Measurements from ENCODE around the gene TUBA8. TPM values are rescaled to one million over a fixed set of nuclear protein-coding genes. Genes with fewer than 3 reads are reported as not detected.
A peak's percentile ranks its signal among the peaks of the same experiment; 100 is the strongest.

TUBA8 gene
- total and polyA plus RNA-seq, 3 experiments from 2014 or later: 1.2 to 1.6 TPM; not detected in 1

DNA sequence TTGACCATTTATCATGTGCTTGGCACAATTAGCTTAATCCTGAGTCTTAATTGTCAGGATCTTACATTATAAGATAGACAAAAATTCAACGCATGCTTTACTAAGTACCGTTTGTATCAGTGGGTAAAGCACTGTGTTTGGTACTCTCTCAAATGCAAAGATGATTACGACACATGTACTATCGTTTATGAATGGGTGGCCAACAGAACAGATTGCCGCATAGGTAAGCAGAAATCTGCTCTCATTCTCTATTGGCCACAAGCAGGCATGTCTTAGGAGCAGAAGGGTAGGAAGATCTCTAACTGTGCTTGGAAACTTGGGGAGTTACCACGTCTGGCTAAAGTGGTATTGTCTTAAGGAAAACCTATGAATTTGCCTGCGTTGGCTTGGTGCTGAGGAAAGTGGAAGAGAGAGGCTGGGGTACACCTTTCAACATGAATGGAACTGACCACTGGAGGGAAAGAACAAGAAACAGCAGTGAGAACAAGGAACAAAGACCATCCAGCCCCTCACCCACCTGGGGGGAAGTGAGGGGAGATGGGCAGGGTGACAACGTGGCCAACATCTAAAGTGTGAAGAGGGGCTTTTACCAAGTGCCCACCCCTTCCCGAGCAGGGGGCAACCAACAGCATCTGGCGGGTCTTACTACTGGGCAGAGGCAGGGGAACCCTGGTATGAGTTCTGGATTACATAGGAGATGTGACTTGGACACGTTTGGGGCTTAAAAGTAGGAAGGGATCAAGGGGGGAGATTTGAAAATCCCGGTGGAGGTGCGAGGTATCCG lies 1.0 kb upstream of the TUBA8 start:
- Histone ChIP-seq H3K9me3 (ENCODE audit: low read length) (no peaks in the 10 kb centered on the region), H3K4me1 (ENCODE audit: insufficient read depth, low read length) (peaks cover 14% of the 10 kb centered on the region), H3K4me3 (ENCODE audit: low read length) (no peak overlapping the region), H3K27ac (ENCODE audit: low read depth, low read length) (no peak overlapping the region), H3K27me3 (ENCODE audit: insufficient read depth, low read length, poor library complexity, severe bottlenecking) (peaks cover 14% of the 10 kb centered on the region), H3K36me3 (ENCODE audit: insufficient read depth, low read length) (no peaks in the 10 kb centered on the region)
- POLR2A ChIA-PET: no interaction called here
- Mint-ChIP-seq H3K4me1 (peaks cover 22 to 31% (median 24%) of the 10 kb centered on the region in 3 donors), H3K9me3 (peaks cover 3 to 15% (median 8%) of the 10 kb centered on the region in 5 donors), H3K4me3 (peak overlapping the region; percentile 25 to 74 (median 40)), H3K27ac (peak overlapping the region in 1 of 8 donors; percentile 79), H3K27me3 (peaks cover 42 to 43% of the 10 kb centered on the region in 2 donors), H3K36me3 (peaks cover 3 to 18% (median 5%) of the 10 kb centered on the region in 3 donors)
- no peak for DNase-seq
- CTCF ChIA-PET: interaction anchor here (1.2 kb wide), 1 partner anchor 16 kb away, joined by 5 read pairs; no protein-coding TSS in a partner anchor

DNA sequence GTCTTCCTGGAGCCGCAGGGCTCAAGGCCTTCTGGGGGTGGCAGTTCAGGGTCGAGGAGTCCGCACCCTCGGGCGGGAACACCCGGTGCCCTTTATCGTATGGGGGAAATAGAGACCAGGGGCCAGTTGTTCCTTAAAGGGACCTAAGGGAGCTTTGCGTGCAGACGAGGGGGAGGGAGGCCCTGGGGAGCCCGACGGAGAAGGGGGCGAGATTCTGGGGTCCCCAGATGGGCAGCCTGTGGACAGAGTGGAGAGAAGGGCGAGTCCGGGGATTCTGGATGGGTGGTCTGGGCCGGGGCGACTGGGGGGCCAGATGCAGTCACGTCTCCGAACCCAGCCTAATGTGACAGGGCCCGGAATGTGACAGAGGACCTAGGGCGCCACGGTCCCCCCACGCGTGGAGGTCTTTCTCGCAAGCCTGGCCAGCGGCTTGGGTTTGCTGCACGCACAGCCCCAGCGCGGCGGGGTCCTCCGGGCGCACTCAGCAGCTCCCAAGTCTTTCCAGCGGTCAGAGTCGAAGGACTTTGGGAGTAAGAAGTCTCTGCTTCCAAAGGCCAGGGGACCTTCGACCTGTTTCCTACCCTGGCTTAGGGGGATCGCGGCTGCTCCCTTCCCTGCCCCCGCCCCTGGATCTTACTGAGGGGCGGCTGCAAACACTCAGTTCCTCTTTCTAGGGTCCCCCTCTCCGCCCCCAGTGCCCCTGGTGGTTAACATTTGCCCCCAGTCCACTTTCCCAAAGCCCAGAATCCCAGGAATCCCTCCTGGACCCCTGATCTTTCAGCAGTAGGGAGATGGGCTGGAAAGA lies 547 bp downstream of the TUBA8 start:
- H3K4me3 ChIP-seq (ENCODE audit: low read length): no peak overlapping the region

DNA sequence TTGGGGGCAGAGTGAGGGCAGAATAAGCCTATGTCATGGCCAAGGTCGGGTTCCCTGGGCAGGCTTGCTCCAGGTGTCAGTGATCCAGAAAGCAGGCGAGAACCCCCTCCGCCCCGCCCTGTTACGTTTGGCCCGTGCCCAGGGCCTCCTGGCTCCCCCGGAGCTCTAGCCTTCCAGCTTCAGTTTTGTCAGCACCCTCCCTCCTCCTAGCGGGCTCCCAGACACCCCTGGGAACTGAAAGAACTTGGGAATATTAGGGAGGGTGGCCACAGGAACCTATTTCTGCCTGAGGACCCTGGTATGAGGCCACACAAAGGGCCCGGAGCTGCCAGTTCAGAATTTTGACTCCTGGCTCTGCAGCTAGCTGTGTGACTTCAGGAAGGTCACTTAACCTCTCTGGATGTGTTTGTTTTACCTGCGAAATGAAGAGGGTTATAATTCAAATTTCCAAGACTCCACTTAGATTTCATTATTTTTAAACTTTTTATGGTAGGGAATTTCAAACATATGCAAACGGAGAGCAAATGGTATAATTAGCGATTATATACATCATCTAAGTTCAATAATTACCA lies 1.2 kb downstream of the TUBA8 start:
- H3K36me3 ChIP-seq (ENCODE audit: insufficient read depth, low read length): no peaks in the 10 kb centered on the region
- H3K27me3 Mint-ChIP-seq: peaks cover 25 to 28% of the 10 kb centered on the region in 2 donors
- ChIA-PET POLR2A (no interaction called here), CTCF (no interaction called here)
- H3K4me1 Mint-ChIP-seq: peaks cover 23 to 31% (median 25%) of the 10 kb centered on the region in 3 donors
- peaks cover 14% of the 10 kb centered on the region for H3K27me3 ChIP-seq (ENCODE audit: insufficient read depth, low read length, poor library complexity, severe bottlenecking)
- H3K9me3 ChIP-seq (ENCODE audit: low read length): no peaks in the 10 kb centered on the region
- H3K4me3 Mint-ChIP-seq: no peak overlapping the region
- peaks cover 0 to 4% (median 0%) of the 10 kb centered on the region in 3 donors for H3K36me3 Mint-ChIP-seq
- no peak overlapping the region for H3K27ac ChIP-seq (ENCODE audit: low read depth, low read length)
- DNase-seq: no peak
- H3K9me3 Mint-ChIP-seq: peaks cover 0 to 3% (median 2%) of the 10 kb centered on the region in 5 donors
- H3K27ac Mint-ChIP-seq: no peak overlapping the region
- peaks cover 14% of the 10 kb centered on the region for H3K4me1 ChIP-seq (ENCODE audit: insufficient read depth, low read length)
- H3K4me3 ChIP-seq (ENCODE audit: low read length): no peak overlapping the region

More for the DNA sequence above, 547 bp downstream of the TUBA8 start:
- H3K36me3 ChIP-seq (ENCODE audit: insufficient read depth, low read length): no peaks in the 10 kb centered on the region
- Mint-ChIP-seq H3K27me3 (peaks cover 28 to 29% of the 10 kb centered on the region in 2 donors), H3K4me3 (peak overlapping the region in 6 of 7 donors; percentile 13 to 61 (median 30)), H3K36me3 (peaks cover 0 to 4% (median 2%) of the 10 kb centered on the region in 3 donors), H3K27ac (no peak overlapping the region), H3K9me3 (peaks cover 0 to 8% (median 2%) of the 10 kb centered on the region in 5 donors), H3K4me1 (peaks cover 23 to 31% (median 25%) of the 10 kb centered on the region in 3 donors)
- POLR2A ChIA-PET: no interaction called here
- no peak for DNase-seq
- H3K27me3 ChIP-seq (ENCODE audit: insufficient read depth, low read length, poor library complexity, severe bottlenecking): peaks cover 14% of the 10 kb centered on the region
- no peaks in the 10 kb centered on the region for H3K9me3 ChIP-seq (ENCODE audit: low read length)
- no peak overlapping the region for H3K27ac ChIP-seq (ENCODE audit: low read depth, low read length)
- H3K4me1 ChIP-seq (ENCODE audit: insufficient read depth, low read length): peaks cover 14% of the 10 kb centered on the region
- CTCF ChIA-PET: interaction anchor here (1.2 kb wide), 1 partner anchor 18 kb away, joined by 5 read pairs; no protein-coding TSS in a partner anchor

DNA sequence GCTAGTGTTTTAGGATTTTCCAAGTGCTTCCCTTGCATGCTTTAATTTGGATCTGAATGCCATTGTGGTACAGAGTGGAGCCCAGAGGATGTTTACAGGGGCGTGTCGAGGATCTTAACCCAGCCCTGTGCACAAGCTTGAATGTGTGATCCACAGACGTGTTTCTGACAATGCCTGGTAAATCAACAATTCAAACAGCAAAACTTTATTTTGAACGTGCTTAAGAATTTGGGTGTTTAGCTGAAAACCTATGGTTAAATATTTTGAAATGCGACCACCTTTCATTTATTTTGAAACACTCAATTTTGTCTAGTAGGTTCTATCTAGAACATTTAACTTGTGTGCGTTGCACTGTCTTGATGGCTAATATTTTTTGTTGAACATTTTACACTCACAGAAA lies 1.8 kb downstream of the TUBA8 start:
- Mint-ChIP-seq H3K4me1 (peaks cover 23 to 31% (median 25%) of the 10 kb centered on the region in 3 donors), H3K4me3 (no peak overlapping the region), H3K27me3 (peaks cover 19 to 24% of the 10 kb centered on the region in 2 donors), H3K9me3 (peaks cover 0 to 3% (median 0%) of the 10 kb centered on the region in 5 donors), H3K27ac (no peak overlapping the region), H3K36me3 (no peaks in the 10 kb centered on the region)
- H3K27me3 ChIP-seq (ENCODE audit: insufficient read depth, low read length, poor library complexity, severe bottlenecking): peaks cover 14% of the 10 kb centered on the region
- no peak overlapping the region for H3K4me3 ChIP-seq (ENCODE audit: low read length)
- ChIA-PET CTCF (no interaction called here), POLR2A (no interaction called here)
- no peak for DNase-seq
- H3K36me3 ChIP-seq (ENCODE audit: insufficient read depth, low read length): no peaks in the 10 kb centered on the region
- H3K4me1 ChIP-seq (ENCODE audit: insufficient read depth, low read length): peaks cover 14% of the 10 kb centered on the region
- no peak overlapping the region for H3K27ac ChIP-seq (ENCODE audit: low read depth, low read length)
- H3K9me3 ChIP-seq (ENCODE audit: low read length): no peaks in the 10 kb centered on the region

DNA sequence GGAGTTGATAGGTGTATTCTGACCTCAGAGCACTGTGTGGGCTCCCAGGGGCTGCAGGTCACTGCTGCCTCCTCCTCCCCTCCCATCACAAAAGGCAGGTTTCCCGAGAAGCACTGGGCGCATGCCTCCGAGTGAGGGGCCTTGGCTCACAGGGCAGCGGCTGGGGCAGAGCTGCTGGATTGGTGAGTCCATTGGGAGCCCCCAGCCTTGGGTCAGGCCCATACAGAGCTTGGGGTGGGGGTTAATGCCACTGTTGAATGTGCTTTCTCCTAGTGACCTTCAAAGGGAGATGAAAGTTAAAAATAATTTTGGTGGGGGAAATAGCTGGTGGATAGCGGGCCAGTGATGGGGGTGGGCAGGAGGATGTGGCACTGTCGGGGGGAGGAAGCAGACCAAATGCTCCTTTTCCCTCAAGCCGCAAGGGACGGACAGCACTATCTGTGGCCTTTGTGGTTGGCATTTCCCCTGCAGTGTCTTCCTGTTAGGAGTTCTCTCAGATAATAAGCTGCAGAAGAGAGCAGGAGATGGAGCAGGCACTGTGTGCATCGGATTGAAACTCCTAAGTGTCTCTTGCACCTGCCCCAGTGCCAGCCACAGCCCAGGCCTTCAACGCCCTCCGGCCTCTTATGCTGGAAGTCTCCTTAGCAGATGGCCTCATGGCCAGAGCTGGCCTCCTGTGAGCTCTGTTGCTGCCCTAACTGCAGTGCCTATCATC lies 3.2 kb downstream of the TUBA8 start:
- H3K27ac Mint-ChIP-seq: peak overlapping the region in 4 of 8 donors; percentile 1 to 73 (median 28)
- Histone ChIP-seq H3K27me3 (ENCODE audit: insufficient read depth, low read length, poor library complexity, severe bottlenecking) (peaks cover 9% of the 10 kb centered on the region), H3K36me3 (ENCODE audit: insufficient read depth, low read length) (no peaks in the 10 kb centered on the region), H3K9me3 (ENCODE audit: low read length) (no peaks in the 10 kb centered on the region), H3K4me3 (ENCODE audit: low read length) (no peak overlapping the region), H3K4me1 (ENCODE audit: insufficient read depth, low read length) (peaks cover 14% of the 10 kb centered on the region), H3K27ac (ENCODE audit: low read depth, low read length) (no peak overlapping the region)
- peaks cover 11 to 15% of the 10 kb centered on the region in 2 donors for H3K27me3 Mint-ChIP-seq
- no peak for DNase-seq
- peak overlapping the region in 4 of 7 donors; percentile 0 to 37 (median 24) for H3K4me3 Mint-ChIP-seq
- peaks cover 25 to 31% (median 27%) of the 10 kb centered on the region in 3 donors for H3K4me1 Mint-ChIP-seq
- ChIA-PET POLR2A (no interaction called here), CTCF (no interaction called here)
- no peaks in the 10 kb centered on the region for H3K9me3 Mint-ChIP-seq
- H3K36me3 Mint-ChIP-seq: no peaks in the 10 kb centered on the region

DNA sequence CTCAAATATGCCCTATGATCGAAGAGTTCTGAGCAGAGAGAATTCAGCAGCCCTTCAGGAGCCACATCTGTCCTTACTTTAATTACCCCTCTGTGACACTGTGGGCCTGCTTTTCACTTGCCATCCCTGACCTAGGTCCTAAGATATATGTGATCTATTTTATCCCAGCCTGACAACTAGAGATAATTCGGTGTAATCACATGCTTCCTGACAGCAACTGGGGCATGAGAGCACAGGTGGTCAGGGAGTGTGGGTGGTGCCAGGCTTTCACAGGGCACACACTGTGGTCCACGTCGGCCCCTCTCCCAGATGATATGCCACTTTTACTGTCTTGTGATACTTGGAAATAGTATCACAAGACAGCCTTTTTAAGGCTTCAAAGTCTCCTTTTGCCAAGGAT lies 3.9 kb downstream of the TUBA8 start:
- peaks cover 8% of the 10 kb centered on the region in 2 donors for H3K27me3 Mint-ChIP-seq
- DNase-seq: no peak
- H3K27ac ChIP-seq (ENCODE audit: low read depth, low read length): no peak overlapping the region
- H3K4me1 Mint-ChIP-seq: peaks cover 23 to 29% (median 25%) of the 10 kb centered on the region in 3 donors
- no peak overlapping the region for H3K4me3 ChIP-seq (ENCODE audit: low read length)
- no peaks in the 10 kb centered on the region for H3K9me3 Mint-ChIP-seq
- H3K27ac Mint-ChIP-seq: peak overlapping the region in 3 of 8 donors; percentile 1 to 73 (median 49)
- peaks cover 9% of the 10 kb centered on the region for H3K27me3 ChIP-seq (ENCODE audit: insufficient read depth, low read length, poor library complexity, severe bottlenecking)
- CTCF ChIA-PET: no interaction called here
- no peaks in the 10 kb centered on the region for H3K9me3 ChIP-seq (ENCODE audit: low read length)
- H3K4me3 Mint-ChIP-seq: peak overlapping the region in 2 of 7 donors; percentile 0 to 16
- H3K36me3 Mint-ChIP-seq: no peaks in the 10 kb centered on the region
- POLR2A ChIA-PET: no interaction called here
- no peaks in the 10 kb centered on the region for H3K36me3 ChIP-seq (ENCODE audit: insufficient read depth, low read length)
- peaks cover 14% of the 10 kb centered on the region for H3K4me1 ChIP-seq (ENCODE audit: insufficient read depth, low read length)

DNA sequence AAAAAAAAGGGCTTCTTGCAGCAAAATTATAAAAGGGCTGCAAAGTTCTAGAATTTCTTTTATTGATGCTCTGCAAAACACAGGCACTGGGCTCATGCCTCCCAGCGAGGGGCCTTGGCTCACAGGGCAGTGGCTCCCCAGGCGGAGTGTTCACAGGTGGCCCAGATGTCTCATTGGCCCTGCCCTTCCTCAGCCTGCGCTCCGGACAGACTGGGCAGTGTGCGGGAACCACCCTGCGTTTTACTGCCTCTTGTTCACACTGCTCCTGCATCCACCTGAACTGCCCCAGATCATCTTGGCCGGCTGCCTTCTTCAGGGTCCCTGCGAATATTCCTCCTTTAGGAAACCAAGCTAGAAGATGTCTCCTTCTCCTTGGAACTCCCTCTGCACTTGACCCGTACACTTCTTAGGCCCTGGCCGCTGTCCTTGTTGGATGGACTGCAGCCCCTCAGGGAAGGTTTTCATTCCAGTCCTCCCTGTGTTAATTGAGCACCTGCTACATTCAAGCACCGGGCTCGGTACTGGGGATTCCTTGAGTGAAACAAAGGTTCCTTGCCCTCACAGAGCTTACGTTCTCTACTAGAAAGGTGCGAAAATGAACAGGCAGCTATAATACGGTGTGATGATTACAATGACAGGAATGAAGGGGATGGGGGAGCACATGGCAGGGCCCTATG lies 4.5 kb downstream of the TUBA8 start:
- H3K27me3 Mint-ChIP-seq: peaks cover 2 to 3% of the 10 kb centered on the region in 2 donors

More for the DNA sequence above, 4.5 kb downstream of the TUBA8 start:
- Mint-ChIP-seq H3K36me3 (no peaks in the 10 kb centered on the region), H3K9me3 (no peaks in the 10 kb centered on the region), H3K27ac (peak overlapping the region in 1 of 8 donors; percentile 75), H3K4me1 (peaks cover 18 to 23% (median 20%) of the 10 kb centered on the region in 3 donors), H3K4me3 (no peak overlapping the region)
- ChIA-PET CTCF (no interaction called here), POLR2A (no interaction called here)
- Histone ChIP-seq H3K4me1 (ENCODE audit: insufficient read depth, low read length) (peaks cover 10% of the 10 kb centered on the region), H3K27ac (ENCODE audit: low read depth, low read length) (no peak overlapping the region), H3K4me3 (ENCODE audit: low read length) (no peak overlapping the region), H3K9me3 (ENCODE audit: low read length) (no peaks in the 10 kb centered on the region), H3K36me3 (ENCODE audit: insufficient read depth, low read length) (no peaks in the 10 kb centered on the region), H3K27me3 (ENCODE audit: insufficient read depth, low read length, poor library complexity, severe bottlenecking) (peaks cover 5% of the 10 kb centered on the region)
- no peak for DNase-seq
